ENCODE results near the gene OR51B6.
A peak's percentile ranks its signal among the peaks of the same experiment; 100 is the strongest.
"Not testable (repeated sequence)": the region's sequence is repeated elsewhere in the genome, so short reads cannot be mapped to it uniquely, and the experiment has no call there.

The OR51B6 gene

DNA sequence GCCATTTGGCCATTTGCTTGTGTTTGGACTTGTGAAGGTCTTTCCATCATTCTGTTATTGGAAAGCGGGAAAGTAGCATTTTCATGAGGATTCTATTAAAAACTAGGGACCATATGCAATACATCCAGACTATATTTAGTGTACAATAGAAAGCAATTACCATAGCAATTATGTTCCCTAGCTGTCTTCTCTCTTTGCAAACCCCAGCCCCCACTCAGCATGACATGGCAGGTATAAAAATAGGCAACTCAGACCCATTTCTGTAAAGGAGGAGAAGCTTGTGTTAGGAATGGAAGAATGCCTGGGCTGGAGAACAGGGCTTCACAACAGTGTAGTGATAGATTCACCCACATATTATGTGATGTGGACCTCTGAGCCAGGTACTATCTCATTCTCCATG, 12.4 kb downstream of the OR51B6 start:
- Histone ChIP-seq H3K27ac (peak overlapping the region; percentile 88), H3K27me3 (replicated peaks) (no peaks in the 10 kb centered on the region), H3K4me3 (ENCODE audit: low read depth, low read length) (no peak overlapping the region), H3K36me3 (replicated peaks) (no peaks in the 10 kb centered on the region)
- DNase-seq = no peak
- in situ Hi-C loops (cut with HindIII; ENCODE audit: low pct_ligation_motif_present, low sequenced_read_pairs) = no loop called here
- TF ChIP-seq CTCF (IDR thresholded peaks at IDR 0.05; ENCODE audit: low read depth, low read length, missing control alignments) = no peak

DNA sequence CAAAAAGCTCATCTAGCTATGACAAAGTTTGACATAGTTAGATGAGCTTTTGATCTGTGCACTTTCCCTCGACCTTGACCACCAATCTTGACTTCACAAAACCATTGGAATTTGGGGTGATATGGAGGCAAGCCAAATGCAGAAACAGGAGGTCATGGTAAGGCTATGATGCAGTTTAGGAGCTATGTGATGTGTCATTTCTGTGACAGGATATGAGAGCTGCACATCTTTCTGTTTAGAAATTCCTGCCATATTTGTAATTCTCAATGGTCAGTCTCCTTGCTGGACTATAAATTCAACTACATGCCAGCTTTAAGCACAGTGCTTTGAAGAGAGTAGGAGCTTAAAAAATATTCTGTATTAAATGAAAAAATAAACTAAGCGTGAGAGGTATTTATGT, 12.9 kb downstream of the OR51B6 start:
- in situ Hi-C loops (cut with HindIII; ENCODE audit: low pct_ligation_motif_present, low sequenced_read_pairs) = no loop called here
- TF ChIP-seq CTCF (IDR thresholded peaks at IDR 0.05; ENCODE audit: low read depth, low read length, missing control alignments) = no peak
- DNase-seq = peak; percentile 93
- Histone ChIP-seq H3K4me3 (ENCODE audit: low read depth, low read length) (no peak overlapping the region), H3K27ac (peak overlapping the region; percentile 88), H3K36me3 (replicated peaks) (no peaks in the 10 kb centered on the region), H3K27me3 (replicated peaks) (no peaks in the 10 kb centered on the region)

GRCh38 chr11:5366365-5366764, 15.1 kb downstream of the OR51B6 start:
- peak; percentile 27 for TF ChIP-seq CTCF (IDR thresholded peaks at IDR 0.05; ENCODE audit: low read depth, low read length, missing control alignments)
- H3K36me3 ChIP-seq (replicated peaks); DNase-seq; H3K4me3 ChIP-seq (ENCODE audit: low read depth, low read length); in situ Hi-C loops (cut with HindIII; ENCODE audit: low pct_ligation_motif_present, low sequenced_read_pairs); H3K27me3 ChIP-seq (replicated peaks): not testable (repeated sequence)
- peak overlapping the region; percentile 88 for H3K27ac ChIP-seq

DNA sequence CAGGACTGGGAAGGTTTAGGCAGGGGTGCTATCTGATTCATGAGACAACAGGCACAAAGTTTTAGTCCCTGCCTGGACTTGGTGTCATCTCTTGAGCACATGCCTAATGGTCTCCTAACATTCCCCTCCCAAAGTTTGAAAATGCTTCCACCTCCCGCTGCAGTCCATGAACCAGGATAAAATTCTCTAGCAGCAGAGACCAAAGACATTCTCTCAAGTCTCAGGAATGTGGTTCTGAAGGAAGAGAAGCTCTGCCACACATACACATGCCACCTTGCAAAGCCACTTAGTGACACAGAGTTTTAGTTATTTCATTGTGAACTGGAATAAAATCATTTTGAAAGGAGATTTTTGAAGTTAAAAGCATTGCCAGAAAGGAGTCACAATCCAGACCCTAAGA, 15.5 kb downstream of the OR51B6 start:
- no peak overlapping the region for H3K4me3 ChIP-seq (ENCODE audit: low read depth, low read length)
- in situ Hi-C loops (cut with HindIII; ENCODE audit: low pct_ligation_motif_present, low sequenced_read_pairs) = no loop called here
- no peak for DNase-seq
- H3K27ac ChIP-seq = peak overlapping the region; percentile 88
- TF ChIP-seq CTCF (IDR thresholded peaks at IDR 0.05; ENCODE audit: low read depth, low read length, missing control alignments) = no peak
- no peaks in the 10 kb centered on the region for H3K36me3 ChIP-seq (replicated peaks)
- H3K27me3 ChIP-seq (replicated peaks) = no peaks in the 10 kb centered on the region

DNA sequence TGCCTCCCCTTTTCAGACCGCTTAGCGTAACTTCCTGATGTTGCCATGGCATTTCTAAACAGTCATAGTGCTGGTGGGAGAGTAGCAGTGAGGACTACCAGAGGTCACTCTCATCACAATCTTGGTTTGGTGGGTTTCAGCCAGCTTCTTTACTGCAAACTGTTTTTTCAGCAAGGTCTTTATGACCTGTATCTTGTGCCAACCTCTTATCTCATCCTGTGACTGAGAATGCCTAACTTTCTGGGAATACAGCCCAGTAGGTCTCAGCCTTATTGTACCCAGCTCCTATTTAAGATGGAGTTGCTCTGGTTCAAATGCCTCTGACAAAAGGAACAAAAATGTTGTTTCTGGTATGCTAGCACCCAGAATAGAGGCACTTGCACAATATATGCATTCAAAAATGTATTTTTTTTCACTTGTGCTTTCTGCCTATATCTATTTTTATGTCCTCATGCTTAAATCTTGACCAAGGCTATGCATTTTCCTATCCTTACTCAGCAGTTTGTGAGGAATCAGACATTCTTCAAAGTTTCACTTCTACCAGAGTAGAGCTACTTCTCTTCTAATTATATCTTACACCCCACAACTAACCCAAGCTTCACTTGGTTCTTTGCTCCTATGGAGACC, 16.3 kb downstream of the OR51B6 start:
- Histone ChIP-seq H3K36me3 (replicated peaks) (no peaks in the 10 kb centered on the region), H3K27ac (peak overlapping the region; percentile 88), H3K4me3 (ENCODE audit: low read depth, low read length) (no peak overlapping the region), H3K27me3 (replicated peaks) (no peaks in the 10 kb centered on the region)
- in situ Hi-C loops (cut with HindIII; ENCODE audit: low pct_ligation_motif_present, low sequenced_read_pairs) = no loop called here
- peak; percentile 83 for DNase-seq
- TF ChIP-seq CTCF (IDR thresholded peaks at IDR 0.05; ENCODE audit: low read depth, low read length, missing control alignments) = no peak

- DNase-seq = no peak
- Histone ChIP-seq H3K27me3 (replicated peaks) (no peaks in the 10 kb centered on the region), H3K4me3 (ENCODE audit: low read depth, low read length) (no peak overlapping the region), H3K36me3 (replicated peaks) (no peaks in the 10 kb centered on the region), H3K27ac (no peak overlapping the region)
- no peak for TF ChIP-seq CTCF (IDR thresholded peaks at IDR 0.05; ENCODE audit: low read depth, low read length, missing control alignments)
- in situ Hi-C loops (cut with HindIII; ENCODE audit: low pct_ligation_motif_present, low sequenced_read_pairs) = no loop called here
Observed at GRCh38 chr11:5368502-5369043, 17.3 kb downstream of the OR51B6 start.
